Testis (tissue), 3 donors: Measurements from ENCODE around the gene PTGES2. TPM values are rescaled to one million over a fixed set of nuclear protein-coding genes. Genes with fewer than 3 reads are reported as not detected.

Experiments used
- DNase-seq: peaks from one replicate; pipeline ENCODE4 v3.0.0-alpha.2; 2019
- H3K27ac ChIP-seq, 2 donors: fragments of 200-600 bp; sonication (generic); one replicate each; pipeline ENCODE4 v1.5.1; 2019
- H3K27me3 ChIP-seq: fragments of 200-600 bp; sonication (generic); one replicate; pipeline ENCODE4 v1.5.1; 2019
- H3K36me3 ChIP-seq: fragments of 200-600 bp; sonication (generic); one replicate; pipeline ENCODE4 v1.5.1; 2017; ENCODE audit warnings: low read depth; ENCODE audit errors: missing control alignments
- H3K4me1 ChIP-seq: fragments of 200-600 bp; sonication (generic); one replicate; pipeline ENCODE4 v1.5.1; 2019
- H3K4me3 ChIP-seq, 2 donors: fragments of 200-600 bp; sonication (generic); one replicate each; pipeline ENCODE4 v1.5.1; 2017 to 2019
- H3K9me3 ChIP-seq: fragments of 200-600 bp; sonication (generic); one replicate; pipeline ENCODE4 v1.5.1; 2017
- POLR2A ChIP-seq: fragments of 450-650 bp; IDR thresholded peaks from one replicate; pipeline ENCODE4 v1.6.1; 2017; ENCODE audit warnings: antibody characterized with exemption, mild to moderate bottlenecking, moderate library complexity
- WGBS, 2 donors: methylation state at CpG; one replicate each; pipeline ENCODE4 v1.1.5; 2018; 5-methylcytosine and 5-hydroxymethylcytosine counted together
- intact Hi-C: fragments of 100-400 bp; cut with DNase I; formaldehyde crosslinking; loops from one replicate; pipeline ENCODE4 v1.15.1; 2023; ENCODE audit warnings: low total_unique reads
- polyA plus RNA-seq: library from polyadenylated mRNA; stranded (reverse); fragments of 350-450 nt; fragmentation: Illumina TruSeq; extraction: RNeasy Lipid Tissue Mini Kit (QIAGEN cat#74804); gene quantifications from one replicate; pipeline ENCODE4 v1.2.3, GENCODE V29; 2014; ENCODE audit warnings: low read depth, low replicate concordance; ENCODE audit not compliant: insufficient read depth
- total RNA-seq, 2 donors: library from RNA; depleted of rRNA; stranded (reverse); fragments of >200 nt; gene quantifications; one replicate each; pipeline ENCODE4 v1.2.3, GENCODE V29; 2016
- TF ChIP-seq, protein P1 (sequence below), 3 experiments: fragments of 450-650 bp in 2 of 3; fragments of 200-600 bp in 1 of 3; sonication (generic) in 1 of 3; IDR thresholded peaks; one replicate each; pipeline ENCODE4 v1.5.1; 2016 to 2019; ENCODE audit warnings: antibody characterized with exemption in 3 of 3, mild to moderate bottlenecking in 2 of 3, moderate library complexity in 1 of 3

The PTGES2 gene
- total and polyA plus RNA-seq, 3 donors from 2014 or later: 53.1 to 96.4 (median 95.8) TPM

DNA sequence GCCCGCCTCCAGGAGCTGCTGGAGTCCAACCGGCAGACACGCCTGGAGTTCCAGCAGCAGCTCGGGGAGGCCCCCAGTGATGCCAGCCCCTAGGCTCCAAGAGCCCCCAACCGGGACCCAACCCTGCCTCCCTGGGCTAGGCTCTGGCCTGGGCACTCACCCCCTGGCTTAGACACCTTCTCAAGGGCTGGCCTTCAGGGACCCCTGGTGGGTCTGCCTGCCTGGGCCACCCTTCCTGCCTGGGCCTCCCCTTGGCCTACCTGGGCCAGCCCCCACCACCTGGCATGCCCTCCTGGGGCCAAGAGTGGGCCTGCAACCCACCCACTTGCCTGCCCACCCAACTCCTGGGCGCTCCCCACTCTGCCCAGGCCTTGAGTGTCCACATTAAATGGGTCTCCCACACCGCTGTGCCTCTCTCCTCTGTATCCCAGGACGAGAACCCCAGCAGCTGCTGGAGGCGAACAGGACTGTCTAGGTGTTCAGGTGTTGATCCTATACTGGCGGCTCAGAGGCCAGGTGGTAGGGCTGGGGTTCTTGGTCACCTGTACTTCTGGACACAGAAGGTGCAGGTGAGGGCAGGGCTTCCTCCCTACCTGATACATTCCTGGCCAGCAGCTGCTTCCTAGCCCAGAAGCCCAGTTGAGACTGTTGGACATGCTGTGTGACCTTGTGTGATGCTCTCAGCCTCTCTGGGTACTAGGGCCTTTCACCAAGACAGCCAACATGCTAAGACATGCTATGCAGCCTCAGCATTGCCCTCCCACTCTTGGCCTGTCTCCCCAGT lies 36.2 kb upstream of the PTGES2 start:
- H3K4me3 ChIP-seq: no peak overlapping the region
- no peak for TF ChIP-seq POLR2A
- TF ChIP-seq, protein P1, sequence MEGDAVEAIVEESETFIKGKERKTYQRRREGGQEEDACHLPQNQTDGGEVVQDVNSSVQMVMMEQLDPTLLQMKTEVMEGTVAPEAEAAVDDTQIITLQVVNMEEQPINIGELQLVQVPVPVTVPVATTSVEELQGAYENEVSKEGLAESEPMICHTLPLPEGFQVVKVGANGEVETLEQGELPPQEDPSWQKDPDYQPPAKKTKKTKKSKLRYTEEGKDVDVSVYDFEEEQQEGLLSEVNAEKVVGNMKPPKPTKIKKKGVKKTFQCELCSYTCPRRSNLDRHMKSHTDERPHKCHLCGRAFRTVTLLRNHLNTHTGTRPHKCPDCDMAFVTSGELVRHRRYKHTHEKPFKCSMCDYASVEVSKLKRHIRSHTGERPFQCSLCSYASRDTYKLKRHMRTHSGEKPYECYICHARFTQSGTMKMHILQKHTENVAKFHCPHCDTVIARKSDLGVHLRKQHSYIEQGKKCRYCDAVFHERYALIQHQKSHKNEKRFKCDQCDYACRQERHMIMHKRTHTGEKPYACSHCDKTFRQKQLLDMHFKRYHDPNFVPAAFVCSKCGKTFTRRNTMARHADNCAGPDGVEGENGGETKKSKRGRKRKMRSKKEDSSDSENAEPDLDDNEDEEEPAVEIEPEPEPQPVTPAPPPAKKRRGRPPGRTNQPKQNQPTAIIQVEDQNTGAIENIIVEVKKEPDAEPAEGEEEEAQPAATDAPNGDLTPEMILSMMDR (IDR thresholded peaks at IDR 0.05): no peak
- no peaks in the 10 kb centered on the region for H3K27me3 ChIP-seq
- intact Hi-C loops: no loop called here
- peaks cover 5% of the 10 kb centered on the region for H3K4me1 ChIP-seq
- H3K27ac ChIP-seq: no peak overlapping the region
- no peak for DNase-seq
- WGBS, 2 donors: 96% methylated on average over 10 of the region's 10 CpGs; no CpG with 5 or more reads in 1 of the 2 donors
- no peaks in the 10 kb centered on the region for H3K36me3 ChIP-seq
- no peaks in the 10 kb centered on the region for H3K9me3 ChIP-seq

- 89 to 91% methylated on average over 4 to 6 of the region's 6 CpGs for WGBS, 2 donors
- no peak for DNase-seq
These were observed 35.5 kb upstream of the PTGES2 start for GRCh38 chr9:128163027-128163515.

GRCh38 chr9:128162215-128163026 lies 34.9 kb upstream of the PTGES2 start:
- intact Hi-C loops: no loop called here
- H3K27me3 ChIP-seq: no peaks in the 10 kb centered on the region
- H3K36me3 ChIP-seq: no peaks in the 10 kb centered on the region
- H3K4me3 ChIP-seq: no peak overlapping the region
- H3K9me3 ChIP-seq: no peaks in the 10 kb centered on the region
- WGBS, 2 donors: 66 to 83% methylated on average over 6 to 10 of the region's 10 CpGs
- H3K27ac ChIP-seq: no peak overlapping the region
- DNase-seq: no peak
- H3K4me1 ChIP-seq: peaks cover 5% of the 10 kb centered on the region
- TF ChIP-seq, protein P1 (IDR thresholded peaks at IDR 0.05): no peak
- no peak for TF ChIP-seq POLR2A

More at GRCh38 chr9:128163027-128163515, 35.5 kb upstream of the PTGES2 start:
- Histone ChIP-seq H3K4me3 (no peak overlapping the region), H3K36me3 (no peaks in the 10 kb centered on the region), H3K4me1 (peaks cover 5% of the 10 kb centered on the region), H3K9me3 (no peaks in the 10 kb centered on the region), H3K27ac (no peak overlapping the region), H3K27me3 (no peaks in the 10 kb centered on the region)
- TF ChIP-seq, protein P1 (IDR thresholded peaks at IDR 0.05): no peak
- intact Hi-C loops: no loop called here

DNA sequence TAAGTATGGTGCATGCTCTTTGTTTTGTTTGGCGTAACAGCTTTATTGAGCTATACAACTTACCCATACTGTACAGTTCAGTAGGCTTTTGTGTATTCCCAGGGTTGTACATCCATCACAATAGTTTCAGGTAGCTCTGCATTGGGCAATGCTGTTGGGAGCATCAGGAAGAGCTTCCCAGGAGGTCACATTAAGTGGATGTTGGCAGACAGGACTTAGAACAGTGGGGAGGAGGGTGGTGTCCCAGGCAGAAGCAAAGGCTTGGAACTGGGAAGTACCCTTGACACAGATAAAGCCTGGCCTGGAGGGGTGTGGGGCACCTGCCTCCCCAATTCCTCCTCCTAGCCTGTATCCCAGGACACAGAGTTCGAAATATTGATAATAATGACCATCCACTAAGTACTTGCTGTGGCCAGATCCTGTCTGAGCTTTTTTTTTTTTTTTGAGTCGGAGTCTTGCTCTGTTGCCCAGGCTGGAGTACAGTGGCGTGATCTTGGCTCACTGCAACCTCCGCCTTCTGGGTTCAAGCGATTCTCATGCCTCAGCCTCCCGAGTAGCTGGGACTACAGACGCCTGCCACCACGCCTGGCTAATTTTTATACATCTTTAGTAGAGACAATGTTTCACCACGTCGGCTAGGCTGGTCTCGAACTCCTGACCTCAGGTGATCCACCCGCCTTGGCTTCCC lies 33.8 kb upstream of the PTGES2 start:
- WGBS, 2 donors: 80 to 82% methylated on average over 13 of the region's 13 CpGs
- no peak overlapping the region for H3K4me3 ChIP-seq
- no peak overlapping the region for H3K27ac ChIP-seq
- no peak for DNase-seq
- H3K27me3 ChIP-seq: no peaks in the 10 kb centered on the region
- no peaks in the 10 kb centered on the region for H3K9me3 ChIP-seq
- peaks cover 5% of the 10 kb centered on the region for H3K4me1 ChIP-seq
- intact Hi-C loops: no loop called here
- no peak for TF ChIP-seq POLR2A
- TF ChIP-seq, protein P1 (IDR thresholded peaks at IDR 0.05): no peak
- H3K36me3 ChIP-seq: no peaks in the 10 kb centered on the region
